GM23248 (cell line): ENCODE data around the gene BICC1. TPM values are rescaled to one million over a fixed set of nuclear protein-coding genes. Genes with fewer than 3 reads are reported as not detected.
"Not testable (repeated sequence)": the region's sequence is repeated elsewhere in the genome, so short reads cannot be mapped to it uniquely, and the experiment has no call there.

Experiments
- DNase-seq: peaks from one replicate; pipeline ENCODE4 v3.0.0-alpha.2; 2015
- H2AFZ ChIP-seq: fragments of 200-600 bp; sonication (generic); 2 replicates; pipeline ENCODE4 v1.6.1; 2016; ENCODE audit warnings: antibody characterized with exemption
- H3F3A ChIP-seq: fragments of 200-600 bp; sonication (generic); 2 replicates; pipeline ENCODE4 v1.6.1; 2016; ENCODE audit warnings: mild to moderate bottlenecking, antibody characterized with exemption, mixed run types; ENCODE audit not compliant: insufficient read depth
- H3K27ac ChIP-seq: fragments of 200-600 bp; sonication (generic); 2 replicates; pipeline ENCODE4 v1.5.1; 2016; ENCODE audit warnings: mild to moderate bottlenecking
- H3K27me3 ChIP-seq: fragments of 200-600 bp; sonication (generic); replicated peaks from 2 replicates; pipeline ENCODE4 v1.6.1; 2016; ENCODE audit warnings: mild to moderate bottlenecking; ENCODE audit not compliant: insufficient read depth
- H3K36me3 ChIP-seq: fragments of 200-600 bp; sonication (generic); 2 replicates; pipeline ENCODE4 v1.6.1; 2016; ENCODE audit warnings: low read depth, mild to moderate bottlenecking
- H3K4me1 ChIP-seq: fragments of 200-600 bp; sonication (generic); 2 replicates; pipeline ENCODE4 v1.6.1; 2016; ENCODE audit warnings: mild to moderate bottlenecking; ENCODE audit not compliant: insufficient read depth
- H3K4me2 ChIP-seq: fragments of 200-600 bp; sonication (generic); one replicate; pipeline ENCODE4 v1.6.1; 2016; ENCODE audit warnings: mild to moderate bottlenecking; ENCODE audit not compliant: unreplicated experiment
- H3K4me3 ChIP-seq: fragments of 200-600 bp; sonication (generic); 2 replicates; pipeline ENCODE4 v1.5.1; 2016; ENCODE audit warnings: mild to moderate bottlenecking
- H3K79me2 ChIP-seq: fragments of 200-600 bp; sonication (generic); 2 replicates; pipeline ENCODE4 v1.6.1; 2016; ENCODE audit warnings: mild to moderate bottlenecking; ENCODE audit not compliant: insufficient read depth
- H3K9ac ChIP-seq: fragments of 200-600 bp; sonication (generic); 2 replicates; pipeline ENCODE4 v1.6.1; 2016; ENCODE audit warnings: mild to moderate bottlenecking
- H3K9me2 ChIP-seq: fragments of 200-600 bp; sonication (generic); 2 replicates; pipeline ENCODE4 v1.6.1; 2016; ENCODE audit warnings: mixed run types, mild to moderate bottlenecking, moderate library complexity; ENCODE audit not compliant: insufficient read depth
- H3K9me3 ChIP-seq: fragments of 200-600 bp; sonication (generic); one replicate; pipeline ENCODE4 v1.6.1; 2017; ENCODE audit warnings: low read depth
- H4K20me1 ChIP-seq: fragments of 200-600 bp; sonication (generic); 2 replicates; pipeline ENCODE4 v1.6.0; 2016; ENCODE audit not compliant: insufficient read depth
- EZH2 ChIP-seq: fragments of 200-600 bp; sonication (generic); IDR thresholded peaks from 2 replicates; pipeline ENCODE4 v1.6.1; 2018; ENCODE audit warnings: antibody characterized with exemption, mild to moderate bottlenecking; ENCODE audit not compliant: insufficient read depth, poor library complexity, severe bottlenecking
- EZH2phosphoT487 ChIP-seq: fragments of 200-600 bp; sonication (generic); IDR thresholded peaks from 2 replicates; pipeline ENCODE4 v1.6.1; 2018; ENCODE audit warnings: antibody characterized with exemption, moderate library complexity, mild to moderate bottlenecking, low read depth; ENCODE audit not compliant: insufficient read depth
- WGBS, 2 experiments: methylation state at CpG; one replicate each; pipeline ENCODE4 v1.1.6; 2015 to 2017; ENCODE audit warnings: low lambda C conversion rate in 2 of 2, low coverage in 1 of 2; ENCODE audit errors: missing lambda C conversion rate in 2 of 2; 5-methylcytosine and 5-hydroxymethylcytosine counted together
- in situ Hi-C: fragments of 300-500 bp; cut with MboI; formaldehyde crosslinking; loops from 2 replicates; pipeline ENCODE4 v1.15.0; 2020
- polyA plus RNA-seq: library from polyadenylated mRNA; unstranded; fragments of >200 nt; fragmentation: Nextera tagmentation; extraction: Ambion mirVana; gene quantifications from 2 replicates; pipeline ENCODE4 v1.2.1, GENCODE V29; 2016
- total RNA-seq: library from RNA; depleted of rRNA; stranded (reverse); fragments of >200 nt; shearing (Covaris generic); gene quantifications from 2 replicates; pipeline ENCODE4 v1.2.3, GENCODE V29; 2014

The BICC1 gene
- total and polyA plus RNA-seq, 2 experiments from 2014 or later, result 80.5 to 97.0 TPM

DNA sequence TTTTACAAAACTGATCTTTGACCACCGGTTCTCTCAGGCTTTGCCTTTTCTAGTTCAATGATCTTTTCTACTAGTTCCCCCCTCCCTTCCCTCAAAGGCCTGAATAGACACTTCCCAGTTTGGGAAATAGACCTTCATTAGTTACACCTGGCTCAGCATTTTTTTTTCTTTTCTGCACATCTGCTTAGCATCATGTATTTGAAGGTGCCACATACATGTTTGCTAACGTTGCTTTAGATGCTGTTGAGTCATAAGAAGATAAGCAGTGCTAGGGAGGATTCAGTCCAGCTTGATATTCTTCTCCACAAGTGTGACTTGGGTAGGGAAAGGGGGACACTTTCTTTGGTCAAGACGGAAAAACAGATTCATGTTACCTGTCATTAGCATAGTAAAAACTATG, 78.3 kb downstream of the BICC1 start:
- H3K9me2 ChIP-seq, result no peaks in the 10 kb centered on the region
- peaks cover 37% of the 10 kb centered on the region for H3K4me1 ChIP-seq
- H3F3A ChIP-seq, result peaks cover 28% of the 10 kb centered on the region
- no peaks in the 10 kb centered on the region for H3K36me3 ChIP-seq
- H3K4me2 ChIP-seq, result peak overlapping the region; percentile 60
- no peaks in the 10 kb centered on the region for H4K20me1 ChIP-seq
- no peaks in the 10 kb centered on the region for H3K9me3 ChIP-seq
- peaks cover 94% of the 10 kb centered on the region for H3K79me2 ChIP-seq
- 59 to 61% methylated on average over 3 of the region's 3 CpGs for WGBS, 2 experiments
- peak overlapping the region; percentile 3; the same call in 1 of the 2 replicates for H3K9ac ChIP-seq
- H3K27ac ChIP-seq, result peak overlapping the region; percentile 51
- DNase-seq, result peak; percentile 36
- peak overlapping the region; percentile 27 for H3K4me3 ChIP-seq
- no peak for TF ChIP-seq EZH2
- TF ChIP-seq EZH2phosphoT487, result no peak
- H3K27me3 ChIP-seq, result no peaks in the 10 kb centered on the region
- in situ Hi-C loops, result no loop called here
- H2AFZ ChIP-seq, result no peak overlapping the region

DNA sequence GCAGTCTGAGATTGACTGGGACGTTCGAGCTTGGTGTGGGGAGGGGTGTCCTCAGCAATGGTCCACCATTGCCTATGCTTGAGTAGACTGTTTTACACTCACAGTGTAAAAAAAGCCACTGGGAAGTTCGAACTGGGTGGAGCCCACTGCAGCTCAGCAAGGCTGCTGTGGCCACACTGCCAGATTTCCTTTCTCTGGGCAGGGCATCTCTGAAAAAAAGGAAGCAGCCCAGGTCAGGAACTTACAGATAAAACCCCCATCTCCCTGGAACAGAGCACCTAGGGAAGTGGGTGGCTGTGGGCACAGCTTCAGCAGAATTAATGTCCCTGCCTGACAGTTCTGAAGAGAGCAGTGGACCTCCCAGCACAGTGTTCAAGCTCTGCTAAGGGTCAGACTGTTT, 80.3 kb downstream of the BICC1 start:
- 63 to 65% methylated on average over 3 of the region's 3 CpGs for WGBS, 2 experiments
- H3K27ac ChIP-seq, result no peak overlapping the region
- no peak overlapping the region for H3K4me2 ChIP-seq

GRCh38 chr10:58597211-58597610, 84.5 kb downstream of the BICC1 start:
- H3K27me3 ChIP-seq, H2AFZ ChIP-seq, in situ Hi-C loops, H3K9ac ChIP-seq, H4K20me1 ChIP-seq, H3K4me3 ChIP-seq, H3K27ac ChIP-seq, H3K4me1 ChIP-seq, H3K9me2 ChIP-seq, H3K36me3 ChIP-seq, H3K4me2 ChIP-seq, H3K9me3 ChIP-seq, DNase-seq: not testable (repeated sequence)
- Histone ChIP-seq H3F3A (peaks cover 20% of the 10 kb centered on the region; the same call in 1 of the 2 replicates), H3K79me2 (peaks cover 84% of the 10 kb centered on the region)

More for the DNA sequence above, 80.3 kb downstream of the BICC1 start:
- TF ChIP-seq EZH2, result no peak
- no peak for TF ChIP-seq EZH2phosphoT487
- peaks cover 91% of the 10 kb centered on the region for H3K79me2 ChIP-seq
- no peak overlapping the region for H3K9ac ChIP-seq
- no peaks in the 10 kb centered on the region for H3K27me3 ChIP-seq
- H2AFZ ChIP-seq, result no peak overlapping the region
- H3K4me3 ChIP-seq, result no peak overlapping the region
- no peaks in the 10 kb centered on the region for H4K20me1 ChIP-seq
- peaks cover 31% of the 10 kb centered on the region for H3K4me1 ChIP-seq
- no peaks in the 10 kb centered on the region for H3K9me3 ChIP-seq
- in situ Hi-C loops, result no loop called here
- no peak for DNase-seq
- no peaks in the 10 kb centered on the region for H3K9me2 ChIP-seq
- no peaks in the 10 kb centered on the region for H3K36me3 ChIP-seq
- H3F3A ChIP-seq, result peaks cover 28% of the 10 kb centered on the region

DNA sequence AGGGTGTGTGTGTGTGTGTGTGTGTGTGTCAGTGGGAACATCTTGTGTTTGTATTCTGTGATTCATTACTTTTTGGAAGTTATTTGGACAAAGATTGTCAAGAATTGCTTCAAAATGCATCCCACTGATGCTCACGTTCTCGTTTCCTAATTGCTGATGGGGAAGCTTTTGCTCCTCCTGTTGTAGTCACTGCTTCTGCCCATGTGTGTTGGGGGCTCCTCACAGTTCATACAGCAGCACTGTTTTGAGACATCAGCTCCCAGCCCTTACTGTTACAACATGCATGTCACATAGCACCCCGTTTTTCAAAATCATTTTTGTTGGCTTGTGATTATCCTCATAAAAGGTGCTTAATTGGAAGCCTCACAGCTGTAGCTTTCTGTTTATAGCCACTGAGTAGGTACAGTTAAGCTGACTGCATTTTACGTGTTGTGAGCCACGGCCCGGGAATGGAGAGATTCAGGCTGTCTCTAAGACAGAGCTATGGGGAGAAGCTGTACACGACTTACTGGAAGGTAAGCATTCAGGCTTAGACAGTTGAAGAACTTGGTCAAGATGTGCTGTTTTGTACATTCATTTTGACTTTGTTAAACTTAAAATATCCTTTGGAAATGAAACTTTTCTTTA, 87.4 kb downstream of the BICC1 start:
- Histone ChIP-seq H3K36me3 (peaks cover 8% of the 10 kb centered on the region; the same call in 1 of the 2 replicates), H3K9me2 (no peaks in the 10 kb centered on the region), H3K27ac (no peak overlapping the region), H3K9ac (no peak overlapping the region), H3K4me2 (no peak overlapping the region), H3F3A (peaks cover 14% of the 10 kb centered on the region; the same call in 1 of the 2 replicates), H4K20me1 (0 out of 2 replicates have a peak, but pooled peaks cover 6% of the 10 kb centered on the region), H2AFZ (no peak overlapping the region), H3K79me2 (peaks cover 84% of the 10 kb centered on the region), H3K9me3 (no peaks in the 10 kb centered on the region), H3K27me3 (no peaks in the 10 kb centered on the region), H3K4me3 (no peak overlapping the region), H3K4me1 (no peaks in the 10 kb centered on the region)
- in situ Hi-C loops, result no loop called here
- WGBS, 2 experiments, result 60 to 61% methylated on average over 7 of the region's 7 CpGs
- TF ChIP-seq EZH2, result no peak
- no peak for TF ChIP-seq EZH2phosphoT487
- DNase-seq, result no peak

- Histone ChIP-seq H3K4me3 (no peak overlapping the region), H3F3A (peaks cover 42% of the 10 kb centered on the region), H3K9me3 (no peaks in the 10 kb centered on the region), H3K9ac (no peak overlapping the region), H3K27me3 (no peaks in the 10 kb centered on the region), H3K4me2 (no peak overlapping the region), H3K4me1 (peaks cover 24% of the 10 kb centered on the region), H2AFZ (no peak overlapping the region), H3K27ac (peak overlapping the region; percentile 26; the same call in 1 of the 2 replicates), H3K9me2 (no peaks in the 10 kb centered on the region), H3K79me2 (peaks cover 87% of the 10 kb centered on the region), H3K36me3 (no peaks in the 10 kb centered on the region; the same call in 1 of the 2 replicates), H4K20me1 (no peaks in the 10 kb centered on the region)
- in situ Hi-C loops, result no loop called here
- TF ChIP-seq EZH2phosphoT487, result no peak
- TF ChIP-seq EZH2, result no peak
- 32 to 36% methylated on average over 4 of the region's 4 CpGs for WGBS, 2 experiments
- peak; percentile 53 for DNase-seq
These were observed 95.7 kb downstream of the BICC1 start for GRCh38 chr10:58608351-58608750.
